Caco-2 (cell line): ENCODE results near the gene PI4K2A. TPM values are rescaled to one million over a fixed set of nuclear protein-coding genes. Genes with fewer than 3 reads are reported as not detected.

Experiments used
- BruUV-seq: library from RNA; stranded (reverse); fragments of 400-500 nt; replicated peaks from 2 replicates; lab custom pipeline; 2021; lab: Mats Ljungman, UMichigan
- CTCF ChIA-PET: fragments of 300-600 bp; sonication (Branson Sonifier 250); formaldehyde crosslinking; loops from one replicate; lab custom pipeline; 2022; ENCODE audit warnings: antibody characterized with exemption; lab: Charles Lee
- POLR2A ChIA-PET: fragments of 300-600 bp; sonication (Branson Sonifier 250); formaldehyde crosslinking; loops from one replicate; lab custom pipeline; 2022; ENCODE audit warnings: antibody characterized with exemption; lab: Charles Lee
- DNase-seq, 2 experiments: peaks; one replicate each; pipeline versions ENCODE4 v3.0.0 to v3.0.0-alpha.2; 2020 to 2022
- H3K27me3 ChIP-seq: replicated peaks from 2 replicates; pipeline ENCODE4 v1.6.0; 2011; ENCODE audit warnings: low read length; ENCODE audit not compliant: control insufficient read depth, insufficient read depth
- H3K36me3 ChIP-seq: 2 replicates; pipeline ENCODE4 v1.5.1; 2011; ENCODE audit warnings: low read length; ENCODE audit not compliant: control insufficient read depth, insufficient read depth
- H3K4me1 ChIP-seq: fragments of 250-450 bp; sonication (Bioruptor Pico); 2 replicates; pipeline ENCODE4 v1.5.1; 2020; ENCODE audit warnings: mild to moderate bottlenecking
- H3K4me3 ChIP-seq: 2 replicates; pipeline ENCODE4 v1.5.1; 2011; ENCODE audit warnings: low read depth, mild to moderate bottlenecking, control low read depth, low read length
- H3K9me3 ChIP-seq: fragments of 250-450 bp; sonication (Bioruptor Pico); 2 replicates; pipeline ENCODE4 v1.5.1; 2020; ENCODE audit warnings: mild to moderate bottlenecking, moderate library complexity
- H3K27ac Mint-ChIP-seq: one replicate; pipeline ENCODE4 v1.8.0; 2022; ENCODE audit warnings: mixed read lengths; ENCODE audit not compliant: unreplicated experiment
- H3K27me3 Mint-ChIP-seq: one replicate; pipeline ENCODE4 v1.8.0; 2022; ENCODE audit warnings: mixed read lengths; ENCODE audit not compliant: insufficient read depth, unreplicated experiment
- H3K36me3 Mint-ChIP-seq: one replicate; pipeline ENCODE4 v1.8.0; 2022; ENCODE audit warnings: mild to moderate bottlenecking, mixed read lengths; ENCODE audit not compliant: insufficient read depth, unreplicated experiment
- H3K4me1 Mint-ChIP-seq: one replicate; pipeline ENCODE4 v1.8.0; 2022; ENCODE audit warnings: low read depth, mixed read lengths; ENCODE audit not compliant: unreplicated experiment
- H3K4me3 Mint-ChIP-seq: one replicate; pipeline ENCODE4 v1.8.0; 2022; ENCODE audit warnings: mild to moderate bottlenecking, moderate library complexity, mixed read lengths; ENCODE audit not compliant: unreplicated experiment
- H3K9me3 Mint-ChIP-seq: one replicate; pipeline ENCODE4 v1.8.0; 2022; ENCODE audit warnings: mixed read lengths; ENCODE audit not compliant: unreplicated experiment
- intact Hi-C: fragments of 100-400 bp; cut with micrococcal nuclease; formaldehyde crosslinking; loops from one replicate; pipeline ENCODE4 v1.10.0; 2022; ENCODE audit not compliant: unreplicated experiment
- total RNA-seq: library from RNA; stranded (reverse); gene quantifications from 2 replicates; pipeline ENCODE4 v1.2.3, GENCODE V29; 2022
- TF ChIP-seq, protein P1 (sequence below), 2 experiments: fragments of 200-600 bp in 1 of 2; IDR thresholded peaks; 1 replicate in 1 of 2; 2 replicates in 1 of 2; pipeline versions ENCODE4 v1.5.1 to v1.8.0; 2011 to 2022; ENCODE audit warnings: antibody characterized with exemption in 1 of 2, control low read depth in 1 of 2, inconsistent platforms in 1 of 2, low read depth in 1 of 2, low read length in 1 of 2, mild to moderate bottlenecking in 1 of 2, moderate library complexity in 1 of 2; ENCODE audit not compliant: insufficient read depth in 1 of 2, severe bottlenecking in 1 of 2, unreplicated experiment in 1 of 2

The PI4K2A gene
- total RNA-seq, 1 experiment from 2014 or later = 27.3 TPM

DNA sequence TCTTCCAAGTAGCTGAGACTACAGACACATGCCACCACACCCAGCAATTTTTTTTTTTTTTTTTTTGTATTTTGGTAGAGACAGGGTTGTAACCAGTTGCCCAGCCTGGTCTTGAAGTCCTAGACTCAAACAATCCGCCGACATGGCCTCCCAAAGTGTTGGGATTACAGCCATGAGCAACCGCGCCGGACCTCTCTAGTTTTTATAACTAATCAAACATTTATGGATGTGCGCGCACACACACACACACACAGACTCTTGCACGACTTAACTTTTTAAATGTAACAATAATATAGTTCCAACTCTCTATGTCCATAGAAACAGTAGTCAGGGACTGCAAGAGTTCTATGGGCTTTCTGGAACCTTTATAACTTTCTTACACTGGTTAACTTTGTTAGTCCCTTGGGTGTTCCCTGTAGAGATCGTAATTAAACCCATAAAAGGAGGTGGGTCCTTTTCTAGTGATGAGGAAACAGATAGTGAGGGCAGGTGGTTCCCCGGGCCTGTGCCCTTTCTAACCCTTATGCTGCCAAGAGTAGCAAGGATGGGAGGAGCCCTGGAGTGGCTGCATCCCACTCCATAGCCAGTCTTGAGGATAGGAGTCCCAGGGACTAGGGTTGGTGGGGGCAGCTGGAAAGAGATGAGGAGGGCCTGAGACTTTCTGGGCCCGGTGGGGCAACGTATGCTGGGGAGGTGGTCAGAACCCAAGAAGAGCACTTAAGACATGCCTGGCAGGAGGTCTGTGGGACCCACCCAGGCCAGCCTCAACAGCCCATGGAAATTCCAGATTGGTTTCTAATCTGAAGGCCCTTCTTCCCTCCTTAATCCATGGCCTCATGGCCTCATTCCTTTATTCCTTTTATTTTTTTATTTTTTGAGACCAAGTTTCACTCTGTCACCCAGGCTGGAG is 81.7 kb downstream of the PI4K2A start:
- DNase-seq = no peak
- Histone ChIP-seq H3K4me1 (0 out of 2 replicates have a peak, but pooled peaks cover 5% of the 10 kb centered on the region), H3K4me3 (no peak overlapping the region), H3K36me3 (no peaks in the 10 kb centered on the region), H3K9me3 (no peaks in the 10 kb centered on the region), H3K27me3 (no peaks in the 10 kb centered on the region)
- Mint-ChIP-seq H3K4me1 (peaks cover 21% of the 10 kb centered on the region), H3K27me3 (no peaks in the 10 kb centered on the region), H3K27ac (no peak overlapping the region), H3K36me3 (peaks cover 4% of the 10 kb centered on the region), H3K4me3 (no peak overlapping the region), H3K9me3 (no peaks in the 10 kb centered on the region)
- intact Hi-C loops = no loop called here
- BruUV-seq = no TSS peak
- ChIA-PET CTCF (interaction anchor here (1.1 kb wide), 1 partner anchor 20 kb away, joined by 4 read pairs; no protein-coding TSS in a partner anchor), POLR2A (interaction anchor here (0.6 kb wide), 1 partner anchor 146 kb away, joined by 3 read pairs; no protein-coding TSS in a partner anchor)
- TF ChIP-seq, protein P1, sequence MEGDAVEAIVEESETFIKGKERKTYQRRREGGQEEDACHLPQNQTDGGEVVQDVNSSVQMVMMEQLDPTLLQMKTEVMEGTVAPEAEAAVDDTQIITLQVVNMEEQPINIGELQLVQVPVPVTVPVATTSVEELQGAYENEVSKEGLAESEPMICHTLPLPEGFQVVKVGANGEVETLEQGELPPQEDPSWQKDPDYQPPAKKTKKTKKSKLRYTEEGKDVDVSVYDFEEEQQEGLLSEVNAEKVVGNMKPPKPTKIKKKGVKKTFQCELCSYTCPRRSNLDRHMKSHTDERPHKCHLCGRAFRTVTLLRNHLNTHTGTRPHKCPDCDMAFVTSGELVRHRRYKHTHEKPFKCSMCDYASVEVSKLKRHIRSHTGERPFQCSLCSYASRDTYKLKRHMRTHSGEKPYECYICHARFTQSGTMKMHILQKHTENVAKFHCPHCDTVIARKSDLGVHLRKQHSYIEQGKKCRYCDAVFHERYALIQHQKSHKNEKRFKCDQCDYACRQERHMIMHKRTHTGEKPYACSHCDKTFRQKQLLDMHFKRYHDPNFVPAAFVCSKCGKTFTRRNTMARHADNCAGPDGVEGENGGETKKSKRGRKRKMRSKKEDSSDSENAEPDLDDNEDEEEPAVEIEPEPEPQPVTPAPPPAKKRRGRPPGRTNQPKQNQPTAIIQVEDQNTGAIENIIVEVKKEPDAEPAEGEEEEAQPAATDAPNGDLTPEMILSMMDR (IDR thresholded peaks at IDR 0.05; ENCODE audit: insufficient read depth in 1 of 2, low read depth in 1 of 2, low read length in 1 of 2, severe bottlenecking in 1 of 2, unreplicated experiment in 1 of 2) = no peak

DNA sequence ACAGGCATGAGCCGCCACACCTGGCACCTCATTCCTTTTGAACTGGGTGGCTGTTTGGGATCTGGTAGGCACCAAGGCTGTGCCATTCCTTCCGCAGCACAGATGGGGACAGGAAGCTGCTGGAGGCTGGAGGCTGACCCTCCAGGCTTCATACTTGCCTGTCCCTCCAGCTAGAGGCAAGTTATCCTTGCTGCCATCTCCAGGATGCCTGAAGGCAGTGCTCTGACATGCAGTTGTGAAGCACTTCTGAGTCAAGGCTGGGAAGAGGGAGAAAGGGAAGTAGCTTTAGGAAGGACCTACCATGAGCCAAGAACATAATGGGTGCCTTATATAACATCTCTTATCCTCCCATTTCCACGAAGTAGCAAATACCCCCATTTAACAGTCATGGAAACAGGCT is 82.5 kb downstream of the PI4K2A start:
- POLR2A ChIA-PET = no interaction called here
- CTCF ChIA-PET = interaction anchor here (1.1 to 1.8 kb wide), 2 partner anchors 9 to 21 kb away, joined by 4 to 9 read pairs; partner anchors contain the start of gene MARVELD1
- no peaks in the 10 kb centered on the region for H3K27me3 ChIP-seq

More for the DNA sequence above, 82.5 kb downstream of the PI4K2A start:
- Mint-ChIP-seq H3K9me3 (no peaks in the 10 kb centered on the region), H3K36me3 (no peaks in the 10 kb centered on the region), H3K4me3 (no peak overlapping the region), H3K27ac (no peak overlapping the region), H3K4me1 (peaks cover 21% of the 10 kb centered on the region), H3K27me3 (no peaks in the 10 kb centered on the region)
- no peaks in the 10 kb centered on the region for H3K9me3 ChIP-seq
- TF ChIP-seq, protein P1 (IDR thresholded peaks at IDR 0.05; ENCODE audit: insufficient read depth in 1 of 2, low read depth in 1 of 2, low read length in 1 of 2, severe bottlenecking in 1 of 2, unreplicated experiment in 1 of 2) = no peak
- no peak for DNase-seq
- BruUV-seq = no TSS peak
- H3K4me3 ChIP-seq = no peak overlapping the region
- 0 out of 2 replicates have a peak, but pooled peaks cover 5% of the 10 kb centered on the region for H3K4me1 ChIP-seq
- intact Hi-C loops = no loop called here
- H3K36me3 ChIP-seq = no peaks in the 10 kb centered on the region
